BJ (cell line): ENCODE data around the gene POLK. TPM values are rescaled to one million over a fixed set of nuclear protein-coding genes. Genes with fewer than 3 reads are reported as not detected.
A peak's percentile ranks its signal among the peaks of the same experiment; 100 is the strongest.
"Not testable (repeated sequence)": the region's sequence is repeated elsewhere in the genome, so short reads cannot be mapped to it uniquely, and the experiment has no call there.

Source experiments
- CTCF ChIA-PET: fragments of 350-600 bp; formaldehyde crosslinking; extraction: SDS; loops from one replicate; lab custom pipeline; 2021; ENCODE audit warnings: antibody characterized with exemption, inconsistent platforms; lab: Yijun Ruan, JAX
- POLR2A ChIA-PET: fragments of 300-600 bp; sonication (Branson Sonifier 250); formaldehyde crosslinking; extraction: SDS; loops from one replicate; lab custom pipeline; 2021; ENCODE audit warnings: antibody characterized with exemption; lab: Charles Lee
- DNase-seq: peaks from one replicate; pipeline ENCODE4 v3.0.0-alpha.2; 2011; ENCODE audit warnings: low read depth
- H3K27me3 ChIP-seq: 2 replicates; pipeline ENCODE4 v1.6.0; 2011; ENCODE audit warnings: low read length; ENCODE audit not compliant: control insufficient read depth, insufficient read depth
- H3K36me3 ChIP-seq: 2 replicates; pipeline ENCODE4 v1.5.1; 2011; ENCODE audit warnings: low read length; ENCODE audit not compliant: control insufficient read depth, insufficient read depth
- H3K4me3 ChIP-seq: 2 replicates; pipeline ENCODE4 v1.5.1; 2011; ENCODE audit warnings: low read depth, mild to moderate bottlenecking, control low read depth, low read length
- CTCF ChIP-seq: IDR thresholded peaks from 2 replicates; pipeline ENCODE4 v1.5.1; 2011; ENCODE audit warnings: low read depth, mild to moderate bottlenecking, control low read depth, inconsistent platforms, low read length, moderate library complexity; ENCODE audit not compliant: insufficient read depth
- polyA plus RNA-seq: library from polyadenylated mRNA; depleted of rRNA; stranded (reverse); fragments of >200 nt; gene quantifications from 2 replicates; pipeline ENCODE4 v1.2.3, GENCODE V29; 2011

Gene POLK
- polyA plus RNA-seq, 1 experiment, result 11.8 TPM

- peak; percentile 58 for DNase-seq
- CTCF ChIA-PET, result interaction anchor here (0.9 kb wide), 2 partner anchors 9 to 12 kb away, joined by 3 read pairs; no protein-coding TSS in a partner anchor
- POLR2A ChIA-PET, result no interaction called here
- no peaks in the 10 kb centered on the region; the same call in none of the 2 replicates for H3K36me3 ChIP-seq
- TF ChIP-seq CTCF, result no peak
- no peak overlapping the region for H3K4me3 ChIP-seq
- no peaks in the 10 kb centered on the region for H3K27me3 ChIP-seq
These were observed 39.8 kb downstream of the POLK start for GRCh38 chr5:75551471-75551870.

- Histone ChIP-seq H3K36me3 (no peaks in the 10 kb centered on the region; the same call in none of the 2 replicates), H3K4me3 (no peak overlapping the region), H3K27me3 (no peaks in the 10 kb centered on the region)
- POLR2A ChIA-PET, result no interaction called here
- CTCF ChIA-PET, result no interaction called here
- DNase-seq, result no peak
- no peak for TF ChIP-seq CTCF
These were observed 41.1 kb downstream of the POLK start for GRCh38 chr5:75552764-75553163.

GRCh38 chr5:75553358-75553757 lies 41.7 kb downstream of the POLK start:
- no peak for TF ChIP-seq CTCF
- POLR2A ChIA-PET, result no interaction called here
- no peaks in the 10 kb centered on the region for H3K27me3 ChIP-seq
- DNase-seq, result no peak
- H3K36me3 ChIP-seq, result no peaks in the 10 kb centered on the region; the same call in none of the 2 replicates
- CTCF ChIA-PET, result no interaction called here
- no peak overlapping the region for H3K4me3 ChIP-seq

GRCh38 chr5:75558221-75558620 lies 46.5 kb downstream of the POLK start:
- ChIA-PET POLR2A (no interaction called here), CTCF (no interaction called here)
- DNase-seq, result no peak
- Histone ChIP-seq H3K36me3 (no peaks in the 10 kb centered on the region; the same call in 1 of the 2 replicates), H3K4me3 (no peak overlapping the region), H3K27me3 (no peaks in the 10 kb centered on the region)
- TF ChIP-seq CTCF, result no peak

GRCh38 chr5:75558981-75559632 lies 47.4 kb downstream of the POLK start:
- no peak for TF ChIP-seq CTCF
- H3K27me3 ChIP-seq, result no peaks in the 10 kb centered on the region
- peak; percentile 33 for DNase-seq
- ChIA-PET CTCF (no interaction called here), POLR2A (interaction anchor here (0.6 kb wide), 1 partner anchor 25 kb away, joined by 3 read pairs; no protein-coding TSS in a partner anchor)
- no peaks in the 10 kb centered on the region; the same call in 1 of the 2 replicates for H3K36me3 ChIP-seq
- no peak overlapping the region for H3K4me3 ChIP-seq

- DNase-seq, H3K4me3 ChIP-seq, H3K27me3 ChIP-seq, CTCF ChIA-PET, POLR2A ChIA-PET, H3K36me3 ChIP-seq: not testable (repeated sequence)
These were observed 49.0 kb downstream of the POLK start for GRCh38 chr5:75560655-75561054.

- H3K36me3 ChIP-seq, H3K4me3 ChIP-seq, H3K27me3 ChIP-seq, POLR2A ChIA-PET, DNase-seq, CTCF ChIA-PET: not testable (repeated sequence)
These were observed 54.5 kb downstream of the POLK start for GRCh38 chr5:75565991-75566709.
